Measurements from ENCODE around the gene ADAMTSL3. TPM values are rescaled to one million over a fixed set of nuclear protein-coding genes. Genes with fewer than 3 reads are reported as not detected.

ADAMTSL3 gene
- total and polyA plus RNA-seq, 2 of the 4 experiments (the other 2 are of a cell fraction) = under 0.01 to 0.02 TPM

- Histone ChIP-seq H3K14ac (replicated peaks; ENCODE audit: low read depth, low read length) (no peak overlapping the region), H2BK20ac (ENCODE audit: low read depth, low read length) (no peak overlapping the region), H3K4ac (ENCODE audit: low read depth, low read length) (no peak overlapping the region), H3K27ac (ENCODE audit: insufficient read depth, low read length) (no peak overlapping the region), H3K9ac (ENCODE audit: low read depth, low read length) (no peak overlapping the region), H3K9me3 (ENCODE audit: control insufficient read depth, insufficient read depth, low read length) (no peaks in the 10 kb centered on the region), H2BK15ac (ENCODE audit: low read depth, low read length) (no peak overlapping the region), H2AK5ac (ENCODE audit: low read depth, low read length) (no peak overlapping the region), H4K20me1 (ENCODE audit: insufficient read depth, low read length) (no peaks in the 10 kb centered on the region), H4K5ac (ENCODE audit: low read depth, low read length) (no peak overlapping the region), H3K4me3 (ENCODE audit: insufficient read depth, low read depth, low read length) (no peak overlapping the region), H2AFZ (replicated peaks; ENCODE audit: low read length, poor library complexity) (no peak overlapping the region), H4K8ac (ENCODE audit: low read depth in 2 of 2, low read length in 2 of 2) (no peak overlapping the region), H3K27me3 (ENCODE audit: control insufficient read depth, insufficient read depth, low read length) (no peaks in the 10 kb centered on the region), H3K36me3 (ENCODE audit: control insufficient read depth, insufficient read depth, low read length) (no peaks in the 10 kb centered on the region), H2BK5ac (ENCODE audit: low read depth, low read length, poor library complexity, severe bottlenecking) (no peak overlapping the region), H2BK120ac (ENCODE audit: low read depth, low read length) (no peak overlapping the region), H3K9me1 (ENCODE audit: insufficient read depth, low read length) (peaks cover 2% of the 10 kb centered on the region; the same call in 1 of the 2 replicates), H4K91ac (ENCODE audit: insufficient read depth, low read depth, low read length) (no peak overlapping the region), H3K23ac (ENCODE audit: low read depth, low read length) (no peak overlapping the region), H3K4me2 (ENCODE audit: low read depth, low read length) (no peak overlapping the region), H2AK9ac (replicated peaks; ENCODE audit: low read depth, low read length, poor library complexity) (no peak overlapping the region), H3K56ac (ENCODE audit: extremely low read depth, insufficient read depth, low read length) (no peak overlapping the region), H3K79me1 (ENCODE audit: low read depth in 1 of 2, low read length in 2 of 2) (no peaks in the 10 kb centered on the region), H3K4me1 (ENCODE audit: control insufficient read depth, insufficient read depth, low read length) (peaks cover 7% of the 10 kb centered on the region), H3K18ac (ENCODE audit: low read depth, low read length) (no peak overlapping the region)
- BruUV-seq (replicated peaks) = no TSS peak
- dilution Hi-C loops (cut with HindIII; ENCODE audit: low sequenced_read_pairs, unreplicated experiment) (no loop called here), in situ Hi-C loops (cut with MboI; ENCODE audit: low sequenced_read_pairs) (no loop called here), intact Hi-C loops (cut with micrococcal nuclease) (no loop called here)
- ChIA-PET POLR2A (ENCODE audit: unreplicated experiment) (no interaction called here), CTCF (no interaction called here)
- WGBS, 2 experiments (ENCODE audit: extremely low coverage in 2 of 2, insufficient read length in 1 of 2) = 60% methylated on average over 1 of the region's 4 CpGs; no CpG with 5 or more reads in 1 of the 2 experiments
- ATAC-seq (ENCODE audit: low read depth) (no peak), DNase-seq (no peak)
- no peak for TF ChIP-seq MAZ (IDR thresholded peaks at IDR 0.05; ENCODE audit: borderline replicate concordance, low read depth, low read length)
Measured at GRCh38 chr15:83869341-83869740, 215.4 kb downstream of the ADAMTSL3 start.
